Panc1 (cell line): Measurements from ENCODE around the gene CHPF2. TPM values are rescaled to one million over a fixed set of nuclear protein-coding genes. Genes with fewer than 3 reads are reported as not detected.

ENCODE experiments used
- ATAC-seq: fragments of 200-7000 bp; cut with Tn5 transposase; 2 replicates; pipeline ENCODE4 v1.9.1; 2020; ENCODE audit warnings: mild to moderate bottlenecking, moderate library complexity
- BruUV-seq: library from RNA; stranded (reverse); fragments of 400-500 nt; replicated peaks from 2 replicates; lab custom pipeline; 2021; lab: Mats Ljungman, UMichigan
- CTCF ChIA-PET: fragments of 300-600 bp; sonication (Branson Sonifier 250); formaldehyde crosslinking; loops from one replicate; lab custom pipeline; 2022; ENCODE audit warnings: antibody characterized with exemption; lab: Charles Lee
- POLR2A ChIA-PET: fragments of 300-600 bp; sonication (Branson Sonifier 250); formaldehyde crosslinking; loops from one replicate; lab custom pipeline; 2022; ENCODE audit warnings: antibody characterized with exemption; lab: Charles Lee
- DNase-seq: peaks from one replicate; pipeline ENCODE4 v3.0.0-alpha.2; 2010; ENCODE audit warnings: low read depth, low spot score
- H3K27ac ChIP-seq: 2 replicates; pipeline ENCODE4 v1.5.1; 2011; ENCODE audit warnings: mild to moderate bottlenecking, low read length, inconsistent platforms
- H3K27me3 ChIP-seq: fragments of 200-500 bp; sonication (Bioruptor generic); 2 replicates; pipeline ENCODE4 v1.6.0; 2014; ENCODE audit warnings: low read length, inconsistent platforms; ENCODE audit not compliant: control insufficient read depth, insufficient read depth
- H3K36me3 ChIP-seq: fragments of 200-500 bp; sonication (Bioruptor generic); 2 replicates; pipeline ENCODE4 v1.5.1; 2014; ENCODE audit warnings: inconsistent platforms, mild to moderate bottlenecking, low read length, moderate library complexity; ENCODE audit not compliant: control insufficient read depth, insufficient read depth
- H3K4me1 ChIP-seq: 2 replicates; pipeline ENCODE4 v1.5.1; 2011; ENCODE audit warnings: inconsistent platforms, mild to moderate bottlenecking, low read length, moderate library complexity; ENCODE audit not compliant: control insufficient read depth, insufficient read depth
- H3K4me3 ChIP-seq, 2 experiments: 2 replicates each; pipeline ENCODE4 v1.5.1; 2011 to 2012; ENCODE audit warnings: low read depth in 2 of 2, low read length in 2 of 2, mild to moderate bottlenecking in 2 of 2, inconsistent platforms in 1 of 2, moderate library complexity in 1 of 2
- H3K9me3 ChIP-seq: fragments of 200-500 bp; sonication (Bioruptor generic); 2 replicates; pipeline ENCODE4 v1.5.1; 2014; ENCODE audit warnings: low read depth, mild to moderate bottlenecking, inconsistent platforms, low read length, moderate library complexity; ENCODE audit not compliant: control insufficient read depth, insufficient read depth
- POLR2AphosphoS5 ChIP-seq: IDR thresholded peaks from 2 replicates; pipeline ENCODE4 v1.6.1; 2012; ENCODE audit warnings: mild to moderate bottlenecking, low read depth, low read length, moderate library complexity
- SIN3A ChIP-seq: IDR thresholded peaks from 2 replicates; pipeline ENCODE4 v1.6.1; 2012; ENCODE audit warnings: low read depth, mild to moderate bottlenecking, low read length, moderate library complexity, borderline replicate concordance; ENCODE audit not compliant: insufficient read depth
- TCF7L2 ChIP-seq: IDR thresholded peaks from 2 replicates; pipeline ENCODE4 v1.6.1; 2011; ENCODE audit warnings: mild to moderate bottlenecking, low read depth, low read length, inconsistent platforms
- in situ Hi-C: cut with HindIII; loops from 2 replicates; pipeline ENCODE4 v1.10.0; 2016; ENCODE audit warnings: low sequenced_read_pairs, low pct_unique_long_range_greater_than_20kb
- intact Hi-C: fragments of 100-400 bp; cut with micrococcal nuclease; formaldehyde crosslinking; loops from one replicate; pipeline ENCODE4 v1.10.0; 2022; ENCODE audit not compliant: unreplicated experiment
- total RNA-seq: library from RNA; stranded (reverse); gene quantifications from one replicate; pipeline ENCODE4 v1.2.1, GENCODE V29; 2021; ENCODE audit not compliant: unreplicated experiment
- TF ChIP-seq, protein P1 (sequence below), 2 experiments: IDR thresholded peaks; 2 replicates each; pipeline ENCODE4 v1.6.1; 2011 to 2012; ENCODE audit warnings: low read depth in 2 of 2, control low read depth in 1 of 2, low read length in 1 of 2, mild to moderate bottlenecking in 1 of 2, moderate library complexity in 1 of 2; ENCODE audit not compliant: insufficient read depth in 1 of 2
- TF ChIP-seq, protein P2 (sequence below): fragments of 450-650 bp; IDR thresholded peaks from 2 replicates; pipeline ENCODE4 v1.5.1; 2017; ENCODE audit warnings: mild to moderate bottlenecking

Gene CHPF2
- total RNA-seq, 1 experiment from 2014 or later = 44.9 TPM

DNA sequence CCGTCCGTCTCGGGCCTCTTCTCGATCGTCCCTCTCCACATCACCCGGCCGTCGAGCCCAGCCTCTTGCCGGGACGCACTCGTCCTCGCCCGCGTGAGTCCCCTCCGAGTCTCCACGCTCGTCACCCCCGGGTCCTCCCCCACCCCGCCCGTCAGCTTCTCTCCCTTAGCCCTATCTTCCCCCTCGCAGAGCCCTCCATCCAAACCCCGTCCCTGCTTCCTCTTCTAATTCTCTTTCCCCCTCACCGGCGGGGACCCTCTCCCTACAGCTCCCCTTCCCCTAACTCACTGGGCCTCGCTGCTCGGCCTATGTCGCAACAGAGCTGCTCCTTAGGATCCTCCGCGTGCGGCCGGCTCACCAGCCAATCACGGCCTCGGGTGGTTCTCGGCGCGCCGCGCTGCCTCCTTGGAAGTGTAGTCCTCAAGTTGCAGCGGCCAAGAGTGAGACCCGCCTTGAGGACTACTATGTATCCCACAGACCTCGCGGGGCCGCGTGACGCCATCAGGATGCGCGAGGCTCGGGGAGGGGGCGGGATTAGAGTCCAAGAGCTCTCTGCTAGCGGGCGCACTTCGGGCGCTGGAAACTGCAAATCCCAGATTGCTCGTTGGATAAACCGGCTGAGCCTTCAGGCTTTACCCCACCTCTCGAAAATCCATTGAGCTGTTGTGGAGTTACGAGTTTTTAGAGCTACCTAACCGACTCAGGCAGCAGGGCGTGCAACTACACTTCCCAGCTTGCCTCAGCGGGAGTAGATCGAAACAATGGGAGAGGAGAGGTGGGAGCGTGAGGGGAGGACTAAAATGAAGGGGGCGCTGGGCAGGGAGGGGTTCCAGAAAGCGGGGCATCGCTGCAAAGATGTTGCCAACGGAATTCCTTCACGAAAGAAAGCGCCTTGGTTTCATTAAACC is 5.2 kb upstream of the CHPF2 start, which contains the start of gene ABCF2:
Gene ABCF2, minus strand, starts transcription at position 331 of the 908 bp plus-strand sequence. CDS start 747 bp downstream, outside the sequence.
- TF ChIP-seq, protein P1, sequence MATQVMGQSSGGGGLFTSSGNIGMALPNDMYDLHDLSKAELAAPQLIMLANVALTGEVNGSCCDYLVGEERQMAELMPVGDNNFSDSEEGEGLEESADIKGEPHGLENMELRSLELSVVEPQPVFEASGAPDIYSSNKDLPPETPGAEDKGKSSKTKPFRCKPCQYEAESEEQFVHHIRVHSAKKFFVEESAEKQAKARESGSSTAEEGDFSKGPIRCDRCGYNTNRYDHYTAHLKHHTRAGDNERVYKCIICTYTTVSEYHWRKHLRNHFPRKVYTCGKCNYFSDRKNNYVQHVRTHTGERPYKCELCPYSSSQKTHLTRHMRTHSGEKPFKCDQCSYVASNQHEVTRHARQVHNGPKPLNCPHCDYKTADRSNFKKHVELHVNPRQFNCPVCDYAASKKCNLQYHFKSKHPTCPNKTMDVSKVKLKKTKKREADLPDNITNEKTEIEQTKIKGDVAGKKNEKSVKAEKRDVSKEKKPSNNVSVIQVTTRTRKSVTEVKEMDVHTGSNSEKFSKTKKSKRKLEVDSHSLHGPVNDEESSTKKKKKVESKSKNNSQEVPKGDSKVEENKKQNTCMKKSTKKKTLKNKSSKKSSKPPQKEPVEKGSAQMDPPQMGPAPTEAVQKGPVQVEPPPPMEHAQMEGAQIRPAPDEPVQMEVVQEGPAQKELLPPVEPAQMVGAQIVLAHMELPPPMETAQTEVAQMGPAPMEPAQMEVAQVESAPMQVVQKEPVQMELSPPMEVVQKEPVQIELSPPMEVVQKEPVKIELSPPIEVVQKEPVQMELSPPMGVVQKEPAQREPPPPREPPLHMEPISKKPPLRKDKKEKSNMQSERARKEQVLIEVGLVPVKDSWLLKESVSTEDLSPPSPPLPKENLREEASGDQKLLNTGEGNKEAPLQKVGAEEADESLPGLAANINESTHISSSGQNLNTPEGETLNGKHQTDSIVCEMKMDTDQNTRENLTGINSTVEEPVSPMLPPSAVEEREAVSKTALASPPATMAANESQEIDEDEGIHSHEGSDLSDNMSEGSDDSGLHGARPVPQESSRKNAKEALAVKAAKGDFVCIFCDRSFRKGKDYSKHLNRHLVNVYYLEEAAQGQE (IDR thresholded peaks at IDR 0.05; ENCODE audit: insufficient read depth in 1 of 2, low read depth in 2 of 2, low read length in 1 of 2) = no peak
- no peak for TF ChIP-seq SIN3A
- peak; percentile 35; the same call in 1 of the 2 replicates for TF ChIP-seq TCF7L2
- TF ChIP-seq POLR2AphosphoS5 = peak; percentile 53; the same call in 1 of the 2 replicates
- no TSS peak for BruUV-seq

DNA sequence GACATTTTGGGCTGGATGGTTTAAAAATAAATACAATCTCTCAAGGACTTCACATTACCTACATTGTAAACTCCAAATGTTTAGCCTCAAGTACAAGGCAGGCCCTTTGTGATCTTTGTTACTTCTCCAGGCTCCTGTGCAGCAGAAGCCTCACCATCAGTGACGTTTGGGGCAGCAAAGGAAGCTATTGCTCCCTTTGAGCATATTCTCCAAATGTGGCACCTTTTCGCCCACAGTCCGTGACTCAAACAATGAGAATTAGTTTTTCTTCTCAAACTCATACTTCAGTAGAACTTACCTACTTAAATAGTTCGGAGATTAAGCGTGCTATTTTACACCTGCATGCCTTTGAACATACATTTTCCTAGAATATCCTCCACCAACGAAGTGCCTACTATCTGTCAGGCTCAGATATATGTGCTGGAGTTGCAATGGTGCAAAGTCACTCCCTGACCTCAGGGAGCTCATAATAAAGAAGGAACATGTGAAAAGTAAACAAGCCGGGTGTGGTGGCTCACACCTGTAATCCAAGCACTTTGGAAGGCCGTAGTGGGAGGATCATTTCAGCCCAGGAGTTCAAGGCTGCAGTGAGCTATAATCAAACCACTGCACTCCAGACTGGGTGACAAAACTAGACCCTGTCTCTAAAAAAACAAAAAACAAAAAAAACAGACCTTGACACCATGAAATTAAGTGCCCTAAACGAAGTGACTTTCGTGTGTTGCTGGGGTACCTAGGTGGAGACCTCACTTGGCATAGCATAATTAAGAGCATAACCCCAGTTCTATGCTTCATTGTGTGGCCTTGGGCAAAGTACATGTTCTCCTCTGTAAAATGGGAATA is 4.0 kb upstream of the CHPF2 start:
- peak overlapping the region; percentile 88 to 89 for H3K4me3 ChIP-seq
- H3K36me3 ChIP-seq = peaks cover 11% of the 10 kb centered on the region; the same call in 1 of the 2 replicates
- in situ Hi-C loops = no loop called here
- peaks cover 21% of the 10 kb centered on the region for H3K4me1 ChIP-seq
- intact Hi-C loops = no loop called here
- no peaks in the 10 kb centered on the region for H3K9me3 ChIP-seq
- ATAC-seq (no peak), DNase-seq (no peak)
- peak overlapping the region; percentile 89 for H3K27ac ChIP-seq
- ChIA-PET POLR2A (no interaction called here), CTCF (interaction anchor here (0.7 kb wide), 1 partner anchor 18 kb away, joined by 4 read pairs; no protein-coding TSS in a partner anchor)
- no TSS peak for BruUV-seq
- no peak for TF ChIP-seq POLR2AphosphoS5
- TF ChIP-seq, protein P1 (IDR thresholded peaks at IDR 0.05; ENCODE audit: insufficient read depth in 1 of 2, low read depth in 2 of 2, low read length in 1 of 2) = no peak
- TF ChIP-seq TCF7L2 = no peak
- no peak for TF ChIP-seq SIN3A
- TF ChIP-seq, protein P2, sequence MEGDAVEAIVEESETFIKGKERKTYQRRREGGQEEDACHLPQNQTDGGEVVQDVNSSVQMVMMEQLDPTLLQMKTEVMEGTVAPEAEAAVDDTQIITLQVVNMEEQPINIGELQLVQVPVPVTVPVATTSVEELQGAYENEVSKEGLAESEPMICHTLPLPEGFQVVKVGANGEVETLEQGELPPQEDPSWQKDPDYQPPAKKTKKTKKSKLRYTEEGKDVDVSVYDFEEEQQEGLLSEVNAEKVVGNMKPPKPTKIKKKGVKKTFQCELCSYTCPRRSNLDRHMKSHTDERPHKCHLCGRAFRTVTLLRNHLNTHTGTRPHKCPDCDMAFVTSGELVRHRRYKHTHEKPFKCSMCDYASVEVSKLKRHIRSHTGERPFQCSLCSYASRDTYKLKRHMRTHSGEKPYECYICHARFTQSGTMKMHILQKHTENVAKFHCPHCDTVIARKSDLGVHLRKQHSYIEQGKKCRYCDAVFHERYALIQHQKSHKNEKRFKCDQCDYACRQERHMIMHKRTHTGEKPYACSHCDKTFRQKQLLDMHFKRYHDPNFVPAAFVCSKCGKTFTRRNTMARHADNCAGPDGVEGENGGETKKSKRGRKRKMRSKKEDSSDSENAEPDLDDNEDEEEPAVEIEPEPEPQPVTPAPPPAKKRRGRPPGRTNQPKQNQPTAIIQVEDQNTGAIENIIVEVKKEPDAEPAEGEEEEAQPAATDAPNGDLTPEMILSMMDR = no peak
- H3K27me3 ChIP-seq = no peaks in the 10 kb centered on the region

More for the DNA sequence above, 5.2 kb upstream of the CHPF2 start, which contains the start of gene ABCF2:
- Histone ChIP-seq H3K9me3 (no peaks in the 10 kb centered on the region), H3K4me3 (peak within 1 kb of the TSS; percentile 88 to 89), H3K27ac (peak within 1 kb of the TSS; percentile 89), H3K36me3 (peaks cover 16% of the 10 kb centered on the region; the same call in 1 of the 2 replicates), H3K4me1 (peaks cover 19% of the 10 kb centered on the region), H3K27me3 (no peaks in the 10 kb centered on the region)
- POLR2A ChIA-PET = interaction anchor here (0.5 to 0.7 kb wide), 4 partner anchors 13 to 185 kb away, joined by 3 to 5 read pairs (median 3); no protein-coding TSS in a partner anchor
- CTCF ChIA-PET = interaction anchor here (0.6 to 1.2 kb wide), 6 partner anchors 17 to 170 kb away, joined by 4 to 6 read pairs (median 4); no protein-coding TSS in a partner anchor
- DNase-seq = peak; percentile 98
- peak; percentile 100 for ATAC-seq
- intact Hi-C loops = no loop called here
- in situ Hi-C loops = no loop called here
